GM12874 (cell line): ENCODE results near the gene DCDC1.

Experiments
- TF ChIP-seq, protein P1 (sequence below): IDR thresholded peaks from 2 replicates; pipeline ENCODE4 v1.5.1; 2011; ENCODE audit warnings: low read depth, mild to moderate bottlenecking, control low read depth, low read length, moderate library complexity; ENCODE audit not compliant: insufficient read depth

Gene DCDC1

GRCh38 chr11:30956751-30957150 is 412.8 kb downstream of the DCDC1 start:
- TF ChIP-seq, protein P1, sequence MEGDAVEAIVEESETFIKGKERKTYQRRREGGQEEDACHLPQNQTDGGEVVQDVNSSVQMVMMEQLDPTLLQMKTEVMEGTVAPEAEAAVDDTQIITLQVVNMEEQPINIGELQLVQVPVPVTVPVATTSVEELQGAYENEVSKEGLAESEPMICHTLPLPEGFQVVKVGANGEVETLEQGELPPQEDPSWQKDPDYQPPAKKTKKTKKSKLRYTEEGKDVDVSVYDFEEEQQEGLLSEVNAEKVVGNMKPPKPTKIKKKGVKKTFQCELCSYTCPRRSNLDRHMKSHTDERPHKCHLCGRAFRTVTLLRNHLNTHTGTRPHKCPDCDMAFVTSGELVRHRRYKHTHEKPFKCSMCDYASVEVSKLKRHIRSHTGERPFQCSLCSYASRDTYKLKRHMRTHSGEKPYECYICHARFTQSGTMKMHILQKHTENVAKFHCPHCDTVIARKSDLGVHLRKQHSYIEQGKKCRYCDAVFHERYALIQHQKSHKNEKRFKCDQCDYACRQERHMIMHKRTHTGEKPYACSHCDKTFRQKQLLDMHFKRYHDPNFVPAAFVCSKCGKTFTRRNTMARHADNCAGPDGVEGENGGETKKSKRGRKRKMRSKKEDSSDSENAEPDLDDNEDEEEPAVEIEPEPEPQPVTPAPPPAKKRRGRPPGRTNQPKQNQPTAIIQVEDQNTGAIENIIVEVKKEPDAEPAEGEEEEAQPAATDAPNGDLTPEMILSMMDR: no peak

DNA sequence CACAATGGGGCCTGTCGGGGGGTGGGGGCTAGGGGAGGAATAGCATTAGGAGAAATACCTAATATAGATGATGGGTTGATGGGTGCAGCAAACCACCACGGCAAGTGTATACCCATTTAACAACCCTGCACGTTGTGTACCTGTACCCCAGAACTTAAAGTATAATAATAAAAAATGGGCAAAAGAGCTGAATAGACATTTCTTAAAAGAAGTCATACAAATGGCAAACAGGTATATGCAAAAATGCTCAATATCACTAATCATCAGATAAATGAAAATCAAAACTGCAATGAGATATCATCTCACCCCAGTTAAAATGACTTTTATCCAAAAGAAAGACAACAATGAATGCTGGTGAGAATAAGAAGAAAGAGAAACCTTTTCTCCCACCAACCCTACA is 419.7 kb downstream of the DCDC1 start:
- TF ChIP-seq, protein P1: no peak

DNA sequence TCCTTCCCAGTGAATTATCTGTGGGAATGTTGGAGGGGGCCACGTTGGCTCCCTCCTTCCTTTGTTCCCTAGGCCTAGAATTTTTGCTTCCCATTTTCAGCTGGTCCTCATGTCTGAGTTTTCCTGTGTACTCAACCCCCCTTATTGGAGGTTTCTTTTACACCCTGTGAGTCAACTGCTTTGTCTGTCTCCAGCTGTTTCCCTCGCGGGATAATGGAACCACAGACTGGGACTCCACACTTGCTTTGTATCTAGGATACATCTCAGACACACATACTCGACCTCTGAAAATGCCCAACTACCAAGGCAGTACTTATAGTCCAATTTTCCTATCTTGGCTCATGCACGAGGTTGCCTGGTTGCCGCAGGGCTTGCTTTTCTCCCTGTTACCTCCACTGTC is 430.7 kb downstream of the DCDC1 start:
- TF ChIP-seq, protein P1: no peak

- TF ChIP-seq, protein P1: no peak
These were observed 431.4 kb downstream of the DCDC1 start for GRCh38 chr11:30938171-30938570.

- TF ChIP-seq, protein P1: no peak
These were observed 433.0 kb downstream of the DCDC1 start for GRCh38 chr11:30936491-30936890.

GRCh38 chr11:30935861-30936260 is 433.7 kb downstream of the DCDC1 start:
- TF ChIP-seq, protein P1: no peak

- TF ChIP-seq, protein P1: no peak
These were observed 443.4 kb downstream of the DCDC1 start for GRCh38 chr11:30926130-30926529.

DNA sequence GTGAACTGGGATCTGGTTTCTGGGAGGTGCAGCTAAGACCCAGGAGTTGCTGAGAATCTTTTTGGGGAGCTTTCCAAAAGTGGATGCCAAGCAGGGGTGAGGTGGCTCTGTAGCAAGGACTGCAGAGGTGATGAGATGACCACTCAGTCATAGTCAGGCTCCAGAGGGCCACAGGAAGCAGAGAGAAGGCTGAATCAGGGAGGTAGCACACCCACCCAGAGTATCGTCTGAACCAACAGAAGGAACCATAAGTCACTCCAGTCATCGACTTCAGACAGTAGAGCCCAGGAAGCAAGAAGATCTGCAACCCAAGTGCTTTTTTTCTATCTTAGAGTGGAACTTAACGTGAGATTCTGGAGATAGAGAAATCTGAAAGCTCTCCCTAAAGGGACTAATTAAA is 447.7 kb downstream of the DCDC1 start:
- TF ChIP-seq, protein P1: no peak
